ENCODE measurements around the gene MUTYH.

Gene MUTYH

DNA sequence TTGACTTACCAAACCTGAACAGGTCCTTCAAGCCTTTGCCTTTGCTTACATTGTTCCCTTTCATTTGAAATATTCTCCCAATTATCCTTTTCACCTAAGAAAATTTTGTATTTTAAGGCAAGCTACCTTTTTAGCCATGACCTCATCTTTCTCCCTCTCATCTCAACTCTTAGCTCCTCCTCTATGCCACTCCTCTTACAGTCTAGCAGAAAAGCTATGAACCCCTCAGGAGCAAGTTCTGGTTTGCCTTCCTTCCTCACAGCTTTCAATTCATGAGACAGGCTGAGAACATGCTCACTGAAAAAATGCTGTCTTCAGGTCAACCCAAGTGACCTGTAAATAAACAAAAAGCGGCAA, 8.3 kb upstream of the MUTYH start:
- DNase-seq: no peak

DNA sequence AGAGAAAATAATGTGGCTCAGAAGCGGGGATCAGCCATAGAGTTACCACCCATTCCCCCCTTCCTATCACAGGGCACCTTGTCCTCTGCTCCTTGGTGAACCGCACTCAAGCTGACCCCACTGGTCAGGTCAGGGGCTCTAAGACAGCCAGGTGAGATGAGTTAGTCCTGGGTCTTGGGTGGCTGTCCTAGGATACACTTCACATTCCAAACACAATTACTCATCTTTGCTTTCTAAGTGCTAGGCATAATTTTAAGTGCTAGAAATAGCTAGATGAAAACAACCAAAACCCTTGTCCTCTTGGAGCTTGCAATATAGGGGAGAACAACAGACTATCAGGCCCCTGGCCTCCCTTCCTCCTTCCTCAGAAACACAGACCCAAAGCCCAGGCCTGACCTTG, 7.8 kb upstream of the MUTYH start:
- peak; percentile 36 for DNase-seq

DNA sequence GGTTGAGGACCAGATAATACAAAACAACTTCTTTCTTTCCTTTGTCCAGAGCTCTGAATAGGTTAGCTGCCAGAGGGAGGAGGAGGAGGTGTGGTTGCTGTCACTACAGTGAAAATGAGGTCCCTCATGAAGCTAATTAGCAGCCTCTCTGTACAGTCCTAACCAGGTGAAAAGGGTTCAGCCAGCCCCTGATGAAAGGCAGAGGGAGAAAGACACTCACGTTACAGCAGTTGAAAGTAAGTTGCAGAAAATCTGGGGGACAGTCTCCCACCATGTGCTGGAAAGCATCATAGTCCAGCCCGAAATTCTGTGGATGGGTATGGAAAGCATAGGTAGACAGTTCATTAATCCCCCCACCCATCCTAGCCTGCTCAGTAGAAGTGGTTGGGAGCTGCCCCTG, 6.2 kb upstream of the MUTYH start:
- no peak for DNase-seq

DNA sequence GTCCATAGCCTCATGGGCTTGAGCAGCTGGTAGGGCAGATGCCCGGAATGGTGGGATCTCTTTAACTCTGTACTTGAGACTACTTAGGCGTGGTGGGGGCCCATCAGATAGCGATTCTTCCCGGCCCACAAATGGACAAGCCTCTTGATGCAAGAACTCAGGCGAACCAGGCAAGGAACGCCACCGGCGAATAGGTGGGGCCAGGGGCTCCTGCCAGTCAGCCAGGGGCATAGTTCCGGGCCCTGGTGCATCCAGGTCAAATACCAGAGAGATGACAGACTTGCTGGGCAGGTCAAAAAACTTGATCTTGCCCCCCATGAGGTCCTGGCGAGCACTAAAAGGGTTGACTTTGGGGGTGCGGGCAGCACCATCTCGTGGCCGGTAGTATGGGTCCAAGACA, 4.8 kb upstream of the MUTYH start:
- no peak for DNase-seq

- DNase-seq: no peak
These were observed 4.3 kb upstream of the MUTYH start for GRCh38 chr1:45344499-45344898.

GRCh38 chr1:45340816-45341466, 701 bp upstream of the MUTYH start:
- DNase-seq: no peak

GRCh38 chr1:45337630-45338325, 2.5 kb downstream of the MUTYH start:
- no peak for DNase-seq

DNA sequence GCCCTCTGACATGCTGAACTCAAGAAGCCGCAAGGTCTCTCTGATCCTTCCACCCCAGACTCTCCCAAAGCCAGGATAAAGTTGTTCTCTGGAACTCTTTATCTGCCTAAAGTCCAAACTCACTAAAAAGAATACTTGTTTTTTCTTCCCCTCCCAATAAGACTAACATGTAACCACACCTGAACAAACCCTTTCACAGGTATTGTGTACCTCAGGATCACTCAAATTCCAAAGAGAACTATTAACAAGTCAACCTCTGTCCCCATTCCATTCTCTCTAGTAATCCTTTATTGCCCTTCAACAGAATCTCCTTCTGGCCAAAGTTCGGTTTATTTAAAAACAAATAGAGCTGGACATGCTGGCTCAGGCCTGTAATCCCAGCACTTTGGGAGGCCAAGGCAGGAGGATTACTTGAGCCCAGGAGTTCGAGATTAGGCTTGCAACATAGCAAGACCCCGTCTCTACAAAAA, 4.3 kb downstream of the MUTYH start:
- no peak for DNase-seq

DNA sequence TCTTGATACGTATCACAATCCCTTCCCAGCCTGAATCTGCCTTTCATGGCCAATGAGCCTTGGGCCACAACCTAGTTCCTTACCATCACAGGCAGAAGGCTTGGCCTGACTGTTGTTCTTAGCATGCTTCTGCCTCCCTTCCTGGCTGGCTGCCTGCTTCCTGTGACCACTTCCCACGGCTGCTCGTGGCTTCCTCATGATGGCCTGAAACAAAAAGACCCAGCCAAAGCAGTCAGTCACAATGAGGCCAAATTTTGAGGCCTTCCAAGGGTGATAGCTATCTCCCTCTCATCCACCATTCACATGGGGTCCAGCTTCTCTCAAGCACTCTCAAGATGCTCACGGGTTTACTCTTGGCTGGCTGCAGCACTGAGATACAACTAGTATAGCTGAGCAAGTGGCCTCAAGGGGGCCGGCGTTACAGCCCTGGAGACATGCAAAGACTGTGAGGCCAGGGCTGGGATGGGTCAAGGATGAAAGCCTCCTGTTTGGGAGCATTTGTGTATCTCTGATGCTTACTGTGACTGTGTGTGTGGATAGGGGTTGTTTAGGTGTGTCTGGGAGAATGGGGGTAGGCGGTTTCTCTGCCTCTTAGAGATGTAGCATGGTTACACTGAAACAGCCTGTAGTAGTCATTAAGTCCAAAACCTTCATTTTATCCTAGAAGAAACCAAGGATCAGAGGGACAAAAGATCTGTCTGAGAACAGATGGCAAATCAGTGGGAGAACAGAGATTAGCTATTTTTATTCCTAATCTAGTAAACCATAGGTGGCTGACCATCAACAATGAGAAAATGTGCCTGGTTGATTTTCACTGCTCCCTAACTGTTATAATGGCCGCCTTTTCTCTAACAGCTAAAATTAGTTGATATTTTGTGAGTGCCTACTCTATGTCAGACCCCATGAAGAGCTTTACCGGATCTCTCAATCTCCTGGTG, 5.7 kb downstream of the MUTYH start:
- DNase-seq: no peak

GRCh38 chr1:45332346-45332720, 7.9 kb downstream of the MUTYH start:
- no peak for DNase-seq

DNA sequence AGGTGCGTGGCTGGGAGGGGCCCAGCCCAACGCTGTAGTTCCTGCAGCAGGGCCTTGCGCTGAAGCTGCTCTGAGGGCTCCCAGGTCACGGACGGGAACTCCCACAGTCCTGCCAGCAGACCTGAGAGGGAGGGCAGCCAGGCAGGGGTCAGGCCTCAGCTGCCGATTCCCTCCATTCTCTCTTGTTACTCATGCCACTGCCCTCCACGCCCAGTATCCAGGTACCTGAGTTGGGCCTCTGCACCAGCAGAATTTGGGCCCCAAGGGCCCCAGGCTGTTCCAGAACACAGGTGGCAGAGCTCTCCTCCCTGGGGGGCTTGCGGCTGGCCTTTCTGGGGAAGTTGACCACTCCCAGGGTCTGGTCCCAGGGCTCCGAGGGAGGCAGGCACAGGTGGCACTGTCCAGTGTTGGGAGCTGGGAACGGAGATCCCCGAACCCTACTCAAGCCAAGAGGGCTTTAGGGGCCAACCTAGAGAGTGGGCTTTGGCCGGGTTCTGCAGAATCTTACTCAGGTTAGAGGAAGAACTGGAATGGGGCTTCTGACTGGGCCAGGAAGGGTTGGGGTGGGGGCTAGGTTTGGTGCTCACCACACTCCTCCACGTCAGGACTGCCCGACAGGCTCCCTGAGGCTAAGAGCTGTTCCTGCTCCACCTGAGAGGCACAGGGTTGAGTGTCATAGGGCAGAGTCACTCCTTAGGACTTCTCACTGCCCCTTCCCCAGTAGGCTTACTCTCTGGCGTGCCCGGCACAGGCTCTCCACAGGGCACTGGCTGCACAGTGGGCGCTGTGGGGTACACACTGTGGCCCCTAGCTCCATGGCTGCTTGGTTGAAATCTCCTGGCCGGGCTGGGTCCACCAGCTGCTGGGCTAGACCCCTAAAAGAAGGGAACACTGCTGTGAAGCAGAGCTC, 8.5 kb downstream of the MUTYH start:
- no peak for DNase-seq

GRCh38 chr1:45329445-45329844, 10.8 kb downstream of the MUTYH start:
- DNase-seq: peak; percentile 9

- no peak for DNase-seq
These were observed 11.6 kb downstream of the MUTYH start for GRCh38 chr1:45328680-45329079.

- no peak for DNase-seq
These were observed 12.4 kb downstream of the MUTYH start for GRCh38 chr1:45327644-45328515.

GRCh38 chr1:45326627-45327623, 13.3 kb downstream of the MUTYH start, which contains the start of gene HPDL:
TSS of gene HPDL (plus strand) at chr1:45326895. CDS start at chr1:45327149, 254 bp downstream.
- DNase-seq: no peak

DNA sequence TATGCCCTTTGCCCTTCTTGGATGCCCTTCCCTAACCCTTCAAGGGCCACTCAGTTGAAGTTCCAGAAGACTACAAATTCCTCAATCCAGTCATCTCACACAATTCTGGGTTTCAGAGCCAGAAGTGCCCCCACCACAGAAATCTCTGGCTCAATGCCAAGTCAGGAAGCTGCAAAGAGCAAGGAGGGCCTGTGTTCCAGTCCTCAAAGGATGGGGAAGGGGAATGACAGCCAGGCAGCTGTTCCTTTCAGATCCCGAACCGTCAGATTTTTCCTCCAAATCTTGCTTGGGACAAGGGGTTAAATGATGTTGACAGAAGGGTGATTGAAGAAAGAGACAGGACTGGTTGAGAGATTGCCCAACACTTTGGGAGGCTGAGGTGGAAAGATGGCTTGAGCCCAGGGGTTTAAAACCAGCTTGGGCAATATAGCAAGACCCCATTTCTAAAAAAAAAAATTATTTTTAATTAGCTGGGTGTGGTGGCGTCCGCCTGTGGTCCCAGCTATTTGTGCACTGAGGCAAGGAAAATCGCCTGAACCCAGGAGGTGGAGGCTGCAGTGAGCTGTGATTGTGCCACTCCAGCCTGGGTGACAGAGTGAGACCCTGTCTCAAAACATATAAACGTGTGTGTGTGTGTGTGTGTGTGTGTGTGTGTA, 14.3 kb downstream of the MUTYH start:
- no peak for DNase-seq

DNA sequence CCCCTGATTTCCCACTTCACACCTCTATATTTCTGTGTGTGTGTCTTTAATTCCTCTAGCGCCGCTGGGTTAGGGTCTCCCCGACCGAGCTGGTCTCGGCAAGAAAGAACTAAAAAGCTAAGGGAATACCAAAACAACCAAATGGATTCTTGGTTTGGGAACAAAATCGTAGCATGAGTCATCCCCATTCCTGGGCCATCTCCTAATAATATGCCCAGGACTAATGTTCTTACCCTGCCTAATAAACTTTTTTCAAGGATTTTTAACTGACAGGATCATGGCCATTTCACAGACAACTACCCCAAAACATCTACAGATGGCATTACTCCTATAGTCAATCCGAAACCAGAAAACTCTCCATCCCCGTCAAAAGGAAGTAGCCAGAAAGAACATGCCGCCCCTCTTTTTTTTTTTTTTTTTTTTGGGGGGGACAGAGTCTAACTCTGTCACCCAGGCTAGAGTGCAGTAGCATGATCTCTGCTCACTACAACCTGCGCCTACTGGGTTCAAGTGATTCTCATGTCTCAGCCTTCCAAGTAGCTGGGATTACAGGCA, 17.7 kb downstream of the MUTYH start:
- no peak for DNase-seq

DNA sequence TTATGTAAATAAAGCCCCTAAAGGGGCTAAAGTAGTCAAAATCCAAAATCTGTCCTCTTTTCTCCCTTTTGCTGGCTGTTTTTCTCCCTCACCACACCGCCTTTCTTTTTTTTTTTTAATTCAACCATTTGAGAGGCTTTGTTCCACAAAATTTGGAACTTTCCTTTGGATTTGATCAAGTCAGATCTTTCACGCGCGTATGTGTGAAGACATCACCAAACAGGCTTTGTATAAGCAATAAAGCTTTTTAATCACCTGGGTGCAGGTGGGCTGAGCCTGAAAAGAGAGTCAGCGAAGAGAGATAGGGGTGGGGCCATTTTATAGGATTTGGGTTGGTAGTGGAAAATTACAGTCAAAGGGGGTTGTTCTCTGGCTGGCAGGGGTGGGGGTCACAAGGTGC, 18.8 kb downstream of the MUTYH start:
- DNase-seq: no peak

GRCh38 chr1:45319761-45320160, 20.5 kb downstream of the MUTYH start:
- no peak for DNase-seq
